Measurements from ENCODE around the gene PCCA.
"Not testable (repeated sequence)": the region's sequence is repeated elsewhere in the genome, so short reads cannot be mapped to it uniquely, and the experiment has no call there.

PCCA gene

DNA sequence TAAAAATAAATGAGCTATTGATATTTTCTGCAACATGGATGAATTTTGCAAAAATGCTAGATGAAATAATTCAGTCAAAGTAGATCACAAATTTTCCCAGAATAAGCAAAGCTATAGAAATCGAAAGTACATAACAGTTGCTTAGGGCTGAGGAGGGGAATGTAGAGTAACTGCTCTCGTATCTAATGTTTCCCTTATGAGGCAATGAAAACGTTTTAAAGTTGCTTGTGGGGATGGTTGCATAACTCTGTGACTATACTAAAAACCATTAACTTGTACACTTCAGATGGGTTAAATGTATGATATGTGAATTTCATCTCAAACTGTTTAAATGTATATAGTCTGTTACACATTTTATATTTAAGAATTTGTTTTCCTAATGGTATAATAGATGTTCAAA, 268.0 kb downstream of the PCCA start:
- FAIRE-seq (no peak), DNase-seq (ENCODE audit: low spot score) (no peak)

DNA sequence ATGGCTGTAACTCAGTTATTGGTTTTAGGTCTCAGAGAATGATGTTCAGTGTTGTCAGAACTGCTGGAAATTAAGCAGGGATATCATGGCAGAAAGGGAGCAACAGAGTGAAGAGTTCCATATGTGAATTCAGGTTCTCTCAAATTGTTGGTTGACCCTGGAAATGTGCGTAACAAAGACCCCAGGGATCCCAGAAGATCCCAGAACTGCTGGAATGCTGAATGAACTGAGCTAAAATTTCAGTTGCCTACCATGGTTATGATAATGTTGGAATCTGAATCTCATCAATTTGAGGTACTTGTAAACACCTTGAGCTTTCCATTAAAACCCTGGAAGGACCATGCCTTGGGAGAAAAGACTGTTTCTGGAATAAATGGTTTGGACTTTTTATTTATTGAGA, 268.9 kb downstream of the PCCA start:
- FAIRE-seq (no peak), DNase-seq (ENCODE audit: low spot score) (no peak)

GRCh38 chr13:100361504-100361903, 272.6 kb downstream of the PCCA start:
- FAIRE-seq (no peak), DNase-seq (ENCODE audit: low spot score) (no peak)

DNA sequence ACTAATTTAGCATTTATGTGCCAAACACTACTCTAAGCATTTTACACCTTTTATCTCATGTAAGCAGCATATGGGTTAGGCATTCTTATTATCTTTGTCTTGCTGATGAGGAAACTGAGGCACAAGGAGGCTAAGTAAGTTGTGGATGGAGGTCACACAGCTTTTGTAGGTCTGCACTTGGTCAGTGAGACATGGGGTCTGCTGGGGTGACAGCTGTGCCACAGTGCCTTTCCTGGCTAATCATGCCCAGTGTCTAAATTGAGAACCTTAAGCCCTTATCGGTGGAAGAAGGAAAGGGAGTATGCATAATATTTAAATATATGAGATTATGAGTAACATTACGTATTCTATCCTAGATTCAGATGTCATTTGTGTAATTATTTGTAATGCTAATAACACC, 273.5 kb downstream of the PCCA start:
- FAIRE-seq (no peak), DNase-seq (ENCODE audit: low spot score) (no peak)

DNA sequence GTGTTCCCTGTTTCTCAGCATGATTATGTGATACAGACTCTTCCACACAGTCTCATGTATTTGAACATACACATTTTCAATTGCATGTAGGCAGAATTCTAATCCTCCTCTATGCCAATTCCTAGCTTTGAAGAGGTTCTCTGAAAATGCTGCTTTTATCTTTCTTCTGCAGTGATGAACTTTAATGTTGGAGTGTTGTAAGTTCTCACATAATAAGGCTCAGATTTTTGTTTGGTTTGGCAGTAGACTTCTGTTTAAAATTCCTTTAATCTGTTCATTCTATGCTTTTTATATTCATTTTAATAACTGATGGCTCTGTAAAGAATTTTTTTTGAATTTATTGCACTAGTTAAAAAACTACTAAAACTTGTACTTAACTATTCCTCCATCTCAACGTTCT, 273.9 kb downstream of the PCCA start:
- FAIRE-seq (no peak), DNase-seq (ENCODE audit: low spot score) (no peak)

DNA sequence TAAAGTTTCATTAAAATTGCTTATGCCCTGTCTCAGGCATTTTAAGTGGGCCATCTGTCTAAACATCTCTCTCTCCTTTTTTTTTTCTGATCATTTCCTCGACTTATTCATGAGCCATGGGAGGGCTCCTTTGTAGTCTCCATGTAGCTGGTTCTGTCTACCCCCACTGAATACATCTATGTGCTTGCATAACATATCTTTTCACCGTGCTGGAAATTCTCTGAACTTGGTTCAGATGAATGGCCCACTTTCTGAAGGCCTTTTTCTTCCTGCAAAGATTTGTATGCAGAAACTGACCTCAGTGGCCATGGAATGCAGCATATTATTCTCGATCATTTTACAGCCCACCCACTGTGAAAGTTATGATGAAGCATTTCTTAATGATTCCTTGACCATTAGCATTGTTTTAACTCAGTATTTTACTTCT, 274.4 kb downstream of the PCCA start:
- FAIRE-seq (no peak), DNase-seq (ENCODE audit: low spot score) (peak; percentile 3)

DNA sequence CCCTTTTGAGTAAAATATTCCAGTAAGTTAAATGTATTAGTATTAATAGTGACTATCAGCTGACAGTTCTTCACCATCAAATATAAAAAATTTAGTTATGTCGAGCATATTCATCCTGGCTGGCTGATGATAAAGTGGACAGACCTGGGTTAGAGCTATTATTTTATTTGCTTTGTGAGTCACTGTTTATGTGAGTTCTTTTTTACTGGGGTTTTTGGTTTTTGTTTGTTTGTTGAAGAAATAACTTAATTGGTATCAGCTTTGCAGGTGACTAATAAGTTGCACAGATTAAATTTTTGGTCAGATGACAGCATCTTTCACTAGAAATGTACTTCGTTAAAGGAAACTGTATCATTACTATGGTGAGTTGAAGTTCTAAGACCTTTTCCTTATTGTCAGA, 275.0 kb downstream of the PCCA start:
- DNase-seq (ENCODE audit: low spot score) (no peak), FAIRE-seq (no peak)

DNA sequence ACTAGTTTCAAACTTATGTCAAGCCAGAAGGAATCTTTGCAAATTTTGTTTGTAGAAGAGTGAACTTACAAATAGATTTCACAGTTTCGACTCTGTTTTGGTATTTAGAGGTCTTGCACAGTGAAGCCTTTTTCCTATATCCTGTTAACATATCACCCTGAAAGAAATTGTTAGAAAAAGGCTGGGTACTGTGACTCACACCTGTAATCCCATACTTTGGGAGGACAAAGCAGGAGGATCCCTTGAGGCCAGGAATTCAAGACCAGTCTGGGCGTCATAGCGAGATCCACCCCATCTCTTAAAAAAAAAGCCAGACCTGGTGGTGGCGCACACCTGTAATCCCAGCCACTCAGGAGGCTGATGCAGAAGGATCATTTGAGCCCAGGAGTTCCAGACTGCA, 275.7 kb downstream of the PCCA start:
- FAIRE-seq: no peak
- no peak for DNase-seq (ENCODE audit: low spot score)

DNA sequence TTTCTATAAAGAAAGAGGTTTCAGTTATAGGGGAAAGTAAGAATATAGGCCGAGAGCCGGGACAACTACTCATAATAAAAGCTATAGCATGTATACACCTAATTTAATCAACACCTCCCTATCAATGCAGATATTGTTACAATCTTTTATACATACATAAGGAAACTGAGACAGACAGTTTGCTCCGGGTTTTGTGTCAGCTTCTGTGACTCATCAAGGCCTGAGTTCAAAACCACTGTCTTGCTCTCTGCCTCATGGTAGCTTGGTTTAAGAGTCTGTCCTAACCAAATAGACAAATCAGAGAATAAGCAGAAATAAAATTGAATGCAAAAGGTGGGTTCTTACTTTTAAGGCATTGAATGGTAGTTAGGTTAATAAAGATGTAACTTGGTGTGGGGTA, 276.8 kb downstream of the PCCA start:
- FAIRE-seq: no peak
- no peak for DNase-seq (ENCODE audit: low spot score)

DNA sequence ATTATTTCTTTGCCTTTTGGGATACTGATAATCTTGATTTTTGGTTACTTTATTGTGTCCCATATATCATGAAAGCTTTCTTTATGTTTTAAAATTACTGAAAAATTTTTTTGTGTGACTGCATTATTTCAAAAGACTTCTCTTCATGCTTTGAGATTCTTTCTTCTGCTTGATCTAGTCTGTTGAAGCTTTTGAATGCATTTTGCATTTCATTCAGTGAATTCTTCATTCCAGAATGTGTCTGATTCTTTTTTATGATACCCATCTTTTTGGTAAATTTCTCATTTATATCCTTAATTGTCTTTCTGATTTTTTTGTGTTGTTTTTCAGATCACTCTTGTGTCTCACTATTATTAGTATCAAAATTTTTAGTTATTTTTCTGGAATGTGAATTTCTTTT, 289.6 kb downstream of the PCCA start:
- no peak for FAIRE-seq
- no peak for DNase-seq (ENCODE audit: low spot score)

- no peak for FAIRE-seq
These were observed 292.8 kb downstream of the PCCA start for GRCh38 chr13:100381595-100382224.

DNA sequence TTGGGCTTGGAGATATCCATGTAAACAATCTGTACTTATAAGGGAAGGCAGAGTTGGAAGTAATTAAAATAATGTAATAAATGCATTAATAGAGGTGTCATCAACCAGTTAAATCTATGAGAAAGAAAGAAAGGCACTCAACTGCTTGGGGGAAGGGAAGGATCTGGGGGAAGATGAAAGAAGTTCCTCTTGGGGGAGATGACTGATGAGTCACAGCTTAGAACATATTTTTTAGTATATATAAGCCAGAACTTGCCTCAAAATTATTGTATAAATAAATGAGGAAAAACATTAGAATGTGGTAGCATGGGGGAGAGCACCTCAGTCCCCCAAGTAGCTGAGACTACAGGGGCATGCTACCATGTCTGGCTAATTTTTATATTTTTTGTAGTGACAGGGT, 293.9 kb downstream of the PCCA start:
- DNase-seq (ENCODE audit: low spot score) (no peak), FAIRE-seq (no peak)

More at GRCh38 chr13:100381595-100382224, 292.8 kb downstream of the PCCA start:
- DNase-seq (ENCODE audit: low spot score): no peak

- DNase-seq (ENCODE audit: low spot score) (no peak), FAIRE-seq (no peak)
These were observed 298.5 kb downstream of the PCCA start for GRCh38 chr13:100387416-100387815.

GRCh38 chr13:100388150-100388549, 299.3 kb downstream of the PCCA start:
- not testable (repeated sequence) for FAIRE-seq

GRCh38 chr13:100388923-100389322, 300.0 kb downstream of the PCCA start:
- DNase-seq (ENCODE audit: low spot score) (no peak), FAIRE-seq (no peak)

More at GRCh38 chr13:100388150-100388549, 299.3 kb downstream of the PCCA start:
- not testable (repeated sequence) for DNase-seq (ENCODE audit: low spot score)

- FAIRE-seq: no peak
- no peak for DNase-seq (ENCODE audit: low spot score)
These were observed 300.7 kb downstream of the PCCA start for GRCh38 chr13:100389617-100390016.

GRCh38 chr13:100392709-100393630, 304.1 kb downstream of the PCCA start:
- FAIRE-seq (no peak), DNase-seq (ENCODE audit: low spot score) (peak; percentile 77)

DNA sequence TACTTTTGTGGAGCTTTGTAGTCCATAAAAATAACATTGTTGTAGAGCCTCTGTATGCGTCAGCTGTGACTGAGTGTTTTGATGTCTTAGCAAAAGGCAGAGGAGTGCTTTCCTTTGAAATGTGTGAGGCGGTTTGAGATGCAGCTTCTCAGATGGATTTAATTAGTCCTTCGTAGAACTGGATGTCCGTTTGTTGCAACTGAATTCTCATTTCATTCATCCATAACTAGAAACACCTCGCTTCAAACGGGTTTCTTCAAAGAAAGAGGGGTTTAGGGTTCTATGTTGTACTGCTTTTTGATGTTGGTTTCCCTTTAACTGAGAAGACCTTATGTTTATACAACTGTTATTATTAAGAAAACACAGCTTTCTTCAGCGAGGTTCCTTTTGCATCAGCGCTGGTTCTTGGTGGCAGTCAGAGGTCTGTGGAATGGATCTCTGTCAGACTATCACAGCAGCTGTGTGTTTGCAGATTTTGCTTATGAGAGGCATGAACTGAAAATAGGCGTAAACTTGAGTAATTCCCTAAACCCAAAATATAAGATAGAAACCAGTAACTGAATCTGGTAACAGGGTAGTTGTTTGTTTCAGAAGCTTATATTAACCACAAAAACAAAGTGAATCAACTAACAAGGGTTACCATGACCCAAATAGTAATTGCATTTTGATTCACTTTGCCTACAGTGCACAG, 305.3 kb downstream of the PCCA start:
- FAIRE-seq (no peak), DNase-seq (ENCODE audit: low spot score) (no peak)

DNA sequence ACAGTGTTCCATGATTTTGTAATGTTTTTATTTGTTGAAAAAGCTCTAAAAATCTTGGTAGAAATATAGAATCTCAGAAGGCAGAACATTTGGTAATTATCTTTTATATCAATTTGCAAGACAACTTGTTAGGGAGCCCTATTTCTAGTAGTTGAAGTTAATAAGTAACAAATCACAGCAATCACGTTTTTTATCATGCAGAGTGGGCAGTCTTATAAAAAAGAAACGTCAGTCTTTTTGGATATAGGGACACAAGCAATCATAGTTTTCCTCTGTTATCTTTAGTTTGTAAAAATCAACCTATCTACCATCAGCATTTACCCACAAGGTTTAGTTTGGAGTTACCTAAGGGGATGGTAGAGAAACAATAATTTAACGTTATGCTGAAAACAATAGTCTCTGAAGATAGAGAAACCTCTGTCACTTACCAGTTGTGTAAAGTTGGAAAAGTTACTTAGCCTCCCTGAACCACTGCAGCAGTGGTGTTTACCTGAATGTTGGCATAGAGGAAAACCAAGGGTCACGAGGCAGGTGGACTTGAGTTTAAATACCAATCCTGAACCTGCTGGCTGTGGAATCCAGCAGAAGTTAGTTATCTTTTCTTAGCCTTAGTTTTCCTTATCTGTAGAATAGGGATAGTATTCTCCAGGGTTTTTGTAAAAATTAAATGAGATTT, 306.9 kb downstream of the PCCA start:
- DNase-seq (ENCODE audit: low spot score): no peak
- no peak for FAIRE-seq

GRCh38 chr13:100396776-100397175, 307.9 kb downstream of the PCCA start:
- FAIRE-seq: no peak

DNA sequence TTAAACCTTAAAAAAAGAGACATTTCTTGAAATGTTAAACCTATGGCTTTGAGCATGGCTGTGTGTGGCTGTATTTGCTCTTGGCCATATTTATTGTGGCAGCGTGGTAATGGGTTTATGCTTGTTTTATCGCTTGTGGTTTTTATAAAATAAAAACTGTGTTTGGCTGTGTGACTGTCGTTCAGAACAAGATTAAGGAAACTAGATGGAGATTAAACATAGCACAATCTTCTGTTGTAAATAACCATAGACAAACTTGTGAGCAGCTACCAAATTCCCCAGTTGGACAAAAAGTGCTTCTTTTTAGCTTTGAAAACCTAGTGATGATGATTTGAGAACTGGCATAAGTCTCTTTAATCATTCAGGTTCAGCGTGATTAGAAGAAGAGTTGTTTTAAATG, 308.7 kb downstream of the PCCA start:
- DNase-seq (ENCODE audit: low spot score) (no peak), FAIRE-seq (no peak)

More at GRCh38 chr13:100396776-100397175, 307.9 kb downstream of the PCCA start:
- DNase-seq (ENCODE audit: low spot score): no peak
